Measurements from ENCODE around the gene VPS13D.

VPS13D gene

DNA sequence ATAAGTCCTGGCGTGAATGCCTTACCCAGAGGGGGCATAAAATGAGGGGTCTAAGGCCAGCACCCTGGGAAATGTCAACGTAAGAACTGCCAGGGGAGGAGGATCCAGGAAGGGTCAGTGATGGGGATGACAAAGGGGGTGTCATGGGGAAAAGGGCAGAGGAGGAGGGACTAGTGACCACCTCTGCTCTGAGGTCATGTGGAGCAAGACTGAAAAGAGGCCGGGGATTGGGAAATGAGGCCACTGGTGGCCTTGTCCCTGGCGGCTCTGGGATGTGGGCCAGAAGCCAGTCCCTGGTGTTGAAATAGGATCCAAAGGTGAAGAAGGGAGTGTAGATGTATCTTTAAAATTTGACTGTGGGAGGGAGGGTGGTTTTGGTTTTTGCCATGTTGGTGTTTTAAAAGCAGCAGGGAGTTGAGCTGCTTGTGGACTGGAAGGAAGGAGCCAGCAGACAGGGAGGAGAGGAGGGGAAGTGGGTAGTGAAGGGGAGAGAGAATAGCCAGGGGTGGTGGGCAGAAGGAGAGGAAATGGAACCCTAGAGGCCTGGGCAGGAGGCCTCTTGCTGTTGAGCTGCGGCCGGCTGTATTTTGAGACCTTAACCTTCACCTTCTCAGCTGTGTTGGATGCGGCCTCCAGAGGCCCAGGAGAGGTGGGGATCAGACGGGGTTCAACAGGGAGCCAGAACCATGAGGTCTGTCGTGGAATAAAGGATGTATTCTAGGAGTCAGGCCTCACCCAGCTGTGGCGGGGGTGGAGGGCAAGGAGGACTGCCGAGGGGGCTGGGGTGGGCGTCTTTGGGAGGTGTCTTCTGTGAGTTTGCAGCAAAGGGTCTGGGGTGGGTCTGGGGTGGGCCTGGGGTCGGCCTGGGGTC, 295.7 kb downstream of the VPS13D start:
- ATAC-seq (ENCODE audit: insufficient read depth, low read depth) (no peak), DNase-seq (no peak)
- Histone ChIP-seq H3K4me1 (ENCODE audit: insufficient read depth, low read length) (no peaks in the 10 kb centered on the region), H2AFZ (ENCODE audit: low read depth, low read length) (peak overlapping the region; percentile 34; the same call in 1 of the 2 replicates), H3K27ac (ENCODE audit: low read length) (no peak overlapping the region), H3K36me3 (ENCODE audit: insufficient read depth, low read length) (no peaks in the 10 kb centered on the region), H3K9ac (ENCODE audit: low read depth, low read length) (no peak overlapping the region), H4K20me1 (ENCODE audit: insufficient read depth, low read length) (no peaks in the 10 kb centered on the region), H3K4me2 (ENCODE audit: insufficient read depth, low read length) (no peak overlapping the region), H3K9me3 (ENCODE audit: insufficient read depth, low read length, severe bottlenecking) (no peaks in the 10 kb centered on the region), H3K27me3 (ENCODE audit: insufficient read depth, low read length, poor library complexity) (no peaks in the 10 kb centered on the region), H3K4me3 (ENCODE audit: low read depth in 1 of 2, low read length in 2 of 2) (no peak overlapping the region), H3K79me2 (ENCODE audit: insufficient read depth, low read length) (no peaks in the 10 kb centered on the region)
- TF ChIP-seq EZH2 (IDR thresholded peaks at IDR 0.05; ENCODE audit: borderline replicate concordance, low read depth, low read length, severe bottlenecking) (no peak), CTCF (IDR thresholded peaks at IDR 0.05; ENCODE audit: borderline replicate concordance, extremely low read depth, low read length, poor library complexity, severe bottlenecking) (no peak)

- Histone ChIP-seq H3K4me3 (ENCODE audit: low read depth in 1 of 2, low read length in 2 of 2) (no peak overlapping the region), H3K4me2 (ENCODE audit: insufficient read depth, low read length) (no peak overlapping the region), H3K4me1 (ENCODE audit: insufficient read depth, low read length) (no peaks in the 10 kb centered on the region), H4K20me1 (ENCODE audit: insufficient read depth, low read length) (no peaks in the 10 kb centered on the region), H3K79me2 (ENCODE audit: insufficient read depth, low read length) (no peaks in the 10 kb centered on the region), H3K27me3 (ENCODE audit: insufficient read depth, low read length, poor library complexity) (no peaks in the 10 kb centered on the region), H2AFZ (ENCODE audit: low read depth, low read length) (no peak overlapping the region), H3K36me3 (ENCODE audit: insufficient read depth, low read length) (no peaks in the 10 kb centered on the region), H3K27ac (ENCODE audit: low read length) (no peak overlapping the region), H3K9me3 (ENCODE audit: insufficient read depth, low read length, severe bottlenecking) (no peaks in the 10 kb centered on the region), H3K9ac (ENCODE audit: low read depth, low read length) (no peak overlapping the region)
- TF ChIP-seq EZH2 (IDR thresholded peaks at IDR 0.05; ENCODE audit: borderline replicate concordance, low read depth, low read length, severe bottlenecking) (no peak), CTCF (IDR thresholded peaks at IDR 0.05; ENCODE audit: borderline replicate concordance, extremely low read depth, low read length, poor library complexity, severe bottlenecking) (no peak)
- ATAC-seq (ENCODE audit: insufficient read depth, low read depth): no peak
- no peak for DNase-seq
Measured at GRCh38 chr1:12527564-12527963, 297.7 kb downstream of the VPS13D start.

DNA sequence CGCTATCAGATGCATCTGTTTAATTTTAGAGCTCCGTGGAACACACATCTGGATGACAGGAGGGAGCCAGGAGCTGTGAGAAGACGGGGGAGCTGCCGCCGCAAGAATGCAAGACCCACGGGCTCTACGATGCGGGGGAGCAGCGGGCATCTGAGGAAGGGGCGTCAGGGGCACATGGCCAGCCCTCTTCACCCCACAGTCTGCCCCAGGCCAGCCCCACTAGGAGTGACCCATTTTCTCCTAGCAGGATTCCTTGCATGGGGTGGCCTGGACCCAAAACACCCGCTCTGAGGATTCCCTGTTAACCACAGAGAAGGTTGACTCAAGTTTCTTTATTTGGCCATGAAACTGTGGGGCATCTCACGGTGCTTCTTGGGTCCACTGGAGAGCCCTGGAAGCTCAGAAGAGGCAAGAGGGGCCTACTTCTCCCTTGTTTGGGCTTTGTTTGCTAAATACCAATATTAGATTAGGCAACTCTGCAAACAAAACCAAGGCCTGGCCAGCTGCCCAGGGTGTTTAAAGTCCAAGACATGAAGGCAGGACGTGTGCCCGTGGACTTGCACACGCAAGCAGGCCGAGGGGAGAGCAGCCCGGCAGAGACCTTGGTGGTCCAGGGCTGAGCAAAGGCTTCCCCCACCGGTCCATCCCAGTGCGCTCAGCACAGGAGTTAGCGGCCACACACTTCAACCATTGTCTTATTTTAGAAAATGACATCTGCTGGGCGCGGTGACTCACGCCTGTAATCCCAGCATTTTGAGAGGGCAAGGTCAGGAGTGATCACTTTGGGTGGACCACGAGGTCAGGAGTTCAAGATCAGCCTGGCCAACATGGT, 298.4 kb downstream of the VPS13D start:
- H3K4me3 ChIP-seq (ENCODE audit: low read depth in 1 of 2, low read length in 2 of 2): no peak overlapping the region
- no peaks in the 10 kb centered on the region for H3K4me1 ChIP-seq (ENCODE audit: insufficient read depth, low read length)
- no peak overlapping the region for H3K27ac ChIP-seq (ENCODE audit: low read length)
- TF ChIP-seq EZH2 (IDR thresholded peaks at IDR 0.05; ENCODE audit: borderline replicate concordance, low read depth, low read length, severe bottlenecking) (no peak), CTCF (IDR thresholded peaks at IDR 0.05; ENCODE audit: borderline replicate concordance, extremely low read depth, low read length, poor library complexity, severe bottlenecking) (no peak)
- DNase-seq (no peak), ATAC-seq (ENCODE audit: insufficient read depth, low read depth) (no peak)
- no peaks in the 10 kb centered on the region for H3K36me3 ChIP-seq (ENCODE audit: insufficient read depth, low read length)
- no peak overlapping the region for H2AFZ ChIP-seq (ENCODE audit: low read depth, low read length)
- no peaks in the 10 kb centered on the region for H3K9me3 ChIP-seq (ENCODE audit: insufficient read depth, low read length, severe bottlenecking)
- H4K20me1 ChIP-seq (ENCODE audit: insufficient read depth, low read length): no peaks in the 10 kb centered on the region
- no peak overlapping the region for H3K4me2 ChIP-seq (ENCODE audit: insufficient read depth, low read length)
- H3K9ac ChIP-seq (ENCODE audit: low read depth, low read length): no peak overlapping the region
- H3K27me3 ChIP-seq (ENCODE audit: insufficient read depth, low read length, poor library complexity): no peaks in the 10 kb centered on the region
- no peaks in the 10 kb centered on the region for H3K79me2 ChIP-seq (ENCODE audit: insufficient read depth, low read length)
